IPS DF 4.7 (cell line): ENCODE measurements around the gene MAN1C1.

Experiments
- DNase-seq: peaks from one replicate; pipeline ENCODE4 v3.0.0-alpha.2; 2013; ENCODE audit warnings: low spot score; ENCODE audit errors: extremely low read depth

Gene MAN1C1

GRCh38 chr1:25814549-25815087 is 198.0 kb downstream of the MAN1C1 start:
- no peak for DNase-seq

GRCh38 chr1:25815208-25816111 is 198.9 kb downstream of the MAN1C1 start:
- no peak for DNase-seq

- no peak for DNase-seq
These were observed 199.6 kb downstream of the MAN1C1 start for GRCh38 chr1:25816112-25816718.

DNA sequence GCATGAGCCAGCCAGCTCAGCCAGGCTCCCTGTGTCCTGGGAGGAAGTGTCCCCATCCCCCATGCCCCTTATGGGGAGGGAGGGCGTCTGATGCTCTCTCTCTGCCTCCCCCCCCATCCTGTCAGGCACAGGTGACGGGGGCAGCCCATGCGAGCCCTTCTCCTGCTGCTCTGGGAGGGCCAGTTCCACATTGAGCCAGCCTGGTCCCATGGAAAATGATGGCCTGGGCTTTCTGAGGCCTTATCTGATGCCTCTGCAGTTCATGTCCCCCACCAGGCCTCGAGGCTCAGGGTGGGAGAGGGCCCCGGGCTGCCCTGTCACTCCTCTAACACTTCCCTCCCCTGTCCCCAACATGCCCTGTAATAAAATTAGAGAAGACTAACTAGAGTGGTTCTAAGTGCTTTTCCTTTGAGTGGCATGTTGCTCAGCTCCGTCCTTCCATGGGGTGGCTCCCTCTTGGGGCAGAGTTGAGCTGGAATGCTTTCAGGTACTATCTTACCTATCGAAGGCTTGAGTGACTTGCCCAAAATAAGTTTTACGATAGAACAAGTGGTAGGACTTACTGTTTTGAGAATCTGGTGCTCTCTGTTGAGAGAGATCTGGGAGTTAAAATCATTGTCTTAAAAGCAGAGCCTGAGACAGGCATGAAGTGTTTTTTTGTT is 201.4 kb downstream of the MAN1C1 start:
- DNase-seq, result no peak

GRCh38 chr1:25818569-25818968 is 202.0 kb downstream of the MAN1C1 start:
- no peak for DNase-seq

GRCh38 chr1:25819491-25820246 is 203.1 kb downstream of the MAN1C1 start, which contains the start of gene MTFR1L:
Gene MTFR1L, plus strand, starts transcription at chr1:25819954. Its CDS starts 3,151 bp downstream, at chr1:25823105.
- no peak for DNase-seq

DNA sequence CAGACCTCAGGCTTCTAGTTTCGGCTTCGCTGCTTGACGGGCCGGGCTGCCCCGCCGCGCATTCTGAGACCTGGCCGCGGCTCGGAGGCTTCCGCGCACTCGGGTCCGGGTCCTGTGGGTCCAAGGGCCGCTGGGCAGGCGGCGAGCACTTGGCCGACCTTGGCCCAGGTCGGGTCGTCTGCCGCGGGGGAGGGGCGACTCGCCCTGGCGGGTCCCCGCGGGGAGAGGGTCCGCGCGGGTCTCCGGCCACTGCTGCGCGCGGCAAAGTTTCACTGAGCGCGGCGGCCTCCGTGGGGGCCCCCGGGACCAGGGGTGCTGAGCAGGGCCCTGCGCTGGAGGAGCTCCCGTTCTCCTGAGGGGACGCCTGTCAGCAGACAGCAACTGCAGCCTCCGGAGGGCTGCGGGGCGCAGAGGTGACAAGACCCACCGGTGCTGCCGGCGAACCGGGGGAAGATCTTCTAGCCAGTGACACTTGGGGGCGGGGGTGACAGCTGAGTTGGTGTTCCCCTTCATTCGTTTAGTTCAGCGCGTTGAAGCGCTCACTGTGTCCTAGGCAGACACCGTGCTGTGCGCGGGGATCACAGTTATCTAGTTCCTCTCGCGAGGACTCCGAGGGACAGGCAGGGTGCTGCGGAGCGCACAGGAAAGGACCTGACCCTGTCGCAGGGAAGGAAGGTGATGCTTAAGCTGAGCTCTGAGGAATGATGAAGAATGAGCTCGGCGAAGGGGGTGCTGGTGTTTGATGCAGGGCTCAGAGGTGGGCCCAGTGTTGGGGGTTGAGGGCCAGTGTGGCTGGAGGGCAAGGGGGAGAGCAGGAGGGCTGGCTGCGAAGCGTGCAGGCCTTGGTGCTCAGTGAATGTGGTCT is 203.9 kb downstream of the MAN1C1 start:
- no peak for DNase-seq

GRCh38 chr1:25821112-25821476 is 204.5 kb downstream of the MAN1C1 start:
- no peak for DNase-seq

DNA sequence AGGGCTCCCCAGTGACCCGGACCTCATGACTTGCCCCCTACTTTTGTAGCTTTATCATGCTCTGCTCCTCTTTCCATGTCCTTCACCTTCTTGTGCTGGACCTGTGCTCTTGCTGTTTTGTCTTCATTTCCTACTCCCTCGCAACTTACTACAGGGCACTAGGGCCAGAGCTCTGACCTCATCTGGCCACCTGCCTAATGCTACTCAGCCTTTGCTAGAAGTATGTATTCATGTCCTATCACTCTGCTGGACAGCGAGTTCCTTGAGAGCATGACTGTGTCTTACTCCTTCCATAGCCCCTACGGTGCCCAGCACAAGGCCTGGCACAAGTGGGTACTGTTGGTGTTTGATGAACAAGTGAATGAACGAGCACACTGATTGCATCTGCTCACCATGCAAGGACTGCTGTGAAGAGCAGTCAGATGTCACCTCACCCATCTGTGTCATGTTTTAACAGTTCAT is 205.1 kb downstream of the MAN1C1 start:
- no peak for DNase-seq

- DNase-seq, result no peak
These were observed 209.0 kb downstream of the MAN1C1 start for GRCh38 chr1:25825605-25826004.

GRCh38 chr1:25826571-25826970 is 210.0 kb downstream of the MAN1C1 start:
- DNase-seq, result no peak

GRCh38 chr1:25828491-25828890 is 211.9 kb downstream of the MAN1C1 start:
- no peak for DNase-seq

DNA sequence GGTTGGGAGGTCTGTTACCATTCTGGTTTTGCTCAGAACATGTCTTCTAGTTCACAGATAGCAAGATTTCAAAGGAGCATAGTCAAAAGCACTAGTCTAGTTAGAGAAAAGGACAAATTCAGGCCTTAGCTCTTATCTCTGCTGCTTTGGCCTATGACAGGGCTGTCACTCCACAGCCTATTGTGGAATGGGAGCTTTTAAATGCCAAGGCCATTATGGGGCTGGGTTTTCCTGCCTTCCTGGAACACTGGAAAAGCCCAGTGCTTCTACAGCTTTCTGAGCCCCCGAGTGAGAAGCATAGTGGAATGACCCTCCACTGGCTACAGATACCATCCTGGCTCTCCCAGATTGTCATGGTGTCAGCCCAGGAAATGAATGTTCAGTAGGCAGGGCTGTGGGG is 212.5 kb downstream of the MAN1C1 start:
- no peak for DNase-seq

DNA sequence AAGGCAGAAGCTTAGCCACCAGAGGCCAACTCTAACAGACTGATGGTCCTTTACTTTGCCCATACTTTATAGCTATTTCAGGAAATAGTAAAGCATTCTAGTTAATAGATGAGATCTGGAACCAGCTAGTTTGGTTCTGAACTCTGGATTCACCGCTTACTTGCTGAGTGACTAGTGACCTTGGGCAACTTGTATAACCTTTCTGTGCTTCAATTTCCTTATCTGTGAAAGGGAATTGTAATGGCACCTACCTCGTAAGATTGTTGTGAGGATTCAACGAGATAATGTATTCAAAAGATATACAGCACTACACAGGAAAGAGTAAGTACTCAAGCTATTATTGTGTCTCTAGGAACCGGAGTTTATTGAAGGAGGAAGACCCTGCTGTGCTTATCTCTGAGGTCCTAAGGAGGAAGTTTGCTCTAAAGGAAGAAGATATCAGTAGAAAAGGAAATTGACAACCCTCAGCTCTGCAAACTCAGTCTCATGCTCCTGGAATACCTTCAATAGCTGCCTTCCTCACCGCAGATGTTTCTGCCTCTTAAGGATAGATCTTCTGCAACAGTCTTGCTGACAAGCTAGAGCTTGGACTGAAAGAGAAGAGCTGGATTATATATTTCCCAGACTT is 215.1 kb downstream of the MAN1C1 start:
- no peak for DNase-seq

DNA sequence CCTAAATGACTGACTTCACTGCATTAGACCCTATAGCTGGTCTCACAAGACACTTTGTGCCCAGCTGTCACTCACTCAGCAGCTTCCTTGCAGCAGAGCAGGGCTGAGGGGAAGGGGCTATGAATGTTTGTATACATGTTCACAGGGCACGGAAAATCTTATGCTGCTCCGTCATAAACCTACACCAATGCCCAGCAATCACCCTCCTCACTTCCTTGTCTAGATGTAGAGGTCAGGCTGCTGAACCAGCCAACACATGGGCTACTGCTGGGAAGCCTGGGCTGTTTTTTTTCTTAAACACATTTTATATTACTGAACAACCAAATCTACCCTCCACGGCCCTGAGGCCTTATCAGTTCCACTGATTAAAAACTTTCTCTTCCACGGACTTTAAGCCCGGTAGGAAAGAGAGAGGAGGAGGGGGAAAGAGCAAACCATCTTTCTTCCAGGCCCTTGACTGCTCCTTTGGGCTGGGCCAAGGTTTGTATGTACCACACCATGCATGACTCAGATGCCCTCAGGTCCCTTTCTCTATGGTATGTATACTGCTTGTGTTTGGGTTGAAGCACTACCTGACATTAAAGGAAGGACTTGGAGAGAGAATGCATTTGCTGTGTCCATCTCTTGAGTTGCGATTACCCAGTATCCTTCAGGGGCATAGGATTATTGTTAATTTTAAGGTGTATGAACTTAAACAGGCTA is 215.9 kb downstream of the MAN1C1 start:
- no peak for DNase-seq

GRCh38 chr1:25833158-25833557 is 216.6 kb downstream of the MAN1C1 start:
- DNase-seq, result no peak
